Measurements from ENCODE around the gene RGS8.

RGS8 gene

GRCh38 chr1:182721525-182721924 lies 37.1 kb upstream of the RGS8 start:
- TF ChIP-seq, protein P1, sequence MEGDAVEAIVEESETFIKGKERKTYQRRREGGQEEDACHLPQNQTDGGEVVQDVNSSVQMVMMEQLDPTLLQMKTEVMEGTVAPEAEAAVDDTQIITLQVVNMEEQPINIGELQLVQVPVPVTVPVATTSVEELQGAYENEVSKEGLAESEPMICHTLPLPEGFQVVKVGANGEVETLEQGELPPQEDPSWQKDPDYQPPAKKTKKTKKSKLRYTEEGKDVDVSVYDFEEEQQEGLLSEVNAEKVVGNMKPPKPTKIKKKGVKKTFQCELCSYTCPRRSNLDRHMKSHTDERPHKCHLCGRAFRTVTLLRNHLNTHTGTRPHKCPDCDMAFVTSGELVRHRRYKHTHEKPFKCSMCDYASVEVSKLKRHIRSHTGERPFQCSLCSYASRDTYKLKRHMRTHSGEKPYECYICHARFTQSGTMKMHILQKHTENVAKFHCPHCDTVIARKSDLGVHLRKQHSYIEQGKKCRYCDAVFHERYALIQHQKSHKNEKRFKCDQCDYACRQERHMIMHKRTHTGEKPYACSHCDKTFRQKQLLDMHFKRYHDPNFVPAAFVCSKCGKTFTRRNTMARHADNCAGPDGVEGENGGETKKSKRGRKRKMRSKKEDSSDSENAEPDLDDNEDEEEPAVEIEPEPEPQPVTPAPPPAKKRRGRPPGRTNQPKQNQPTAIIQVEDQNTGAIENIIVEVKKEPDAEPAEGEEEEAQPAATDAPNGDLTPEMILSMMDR (conservative IDR thresholded peaks at IDR 0.05): no peak
- no peak overlapping the region for H3K27ac ChIP-seq

- TF ChIP-seq, protein P1 (conservative IDR thresholded peaks at IDR 0.05): no peak
- H3K27ac ChIP-seq: no peak overlapping the region
Measured at GRCh38 chr1:182720463-182720862, 36.1 kb upstream of the RGS8 start.

DNA sequence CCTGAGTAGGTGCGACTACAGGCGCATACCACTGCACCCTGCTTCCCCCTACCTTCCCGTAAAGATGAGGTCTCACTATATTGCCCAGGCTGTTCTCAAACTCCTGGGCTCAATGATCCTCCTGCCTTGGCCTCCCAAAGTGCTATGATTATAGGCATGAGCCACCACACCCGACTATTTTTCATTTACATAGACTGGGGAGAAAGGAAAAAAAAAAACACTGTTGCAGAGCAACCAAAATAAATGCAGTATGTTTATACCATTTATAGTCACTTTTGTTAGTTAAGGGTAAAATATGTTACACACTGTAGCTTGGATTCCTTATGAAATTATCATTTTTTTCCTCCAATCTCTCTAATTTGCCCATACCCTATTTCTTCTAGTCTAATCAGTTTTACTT lies 35.2 kb upstream of the RGS8 start:
- no peak overlapping the region for H3K27ac ChIP-seq
- TF ChIP-seq, protein P1 (conservative IDR thresholded peaks at IDR 0.05): no peak

DNA sequence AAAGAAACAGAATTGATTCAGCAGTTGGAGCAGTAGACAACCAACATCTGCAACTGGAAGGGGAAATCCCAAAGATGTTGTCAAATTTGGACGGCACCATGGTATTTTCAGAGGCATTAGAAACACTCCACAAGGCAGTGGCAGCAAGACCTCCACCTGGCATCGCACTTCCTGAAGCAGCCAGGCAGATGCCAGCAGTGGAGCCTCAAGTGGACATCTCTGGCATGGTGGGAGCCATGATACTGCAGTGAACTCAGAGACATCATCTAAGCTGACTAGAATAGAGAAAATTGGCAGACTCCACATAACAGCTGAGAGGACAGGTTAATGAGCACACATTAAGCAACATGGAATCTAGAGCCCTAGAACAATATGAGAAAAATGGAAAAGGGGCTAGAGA lies 33.9 kb upstream of the RGS8 start:
- H3K27ac ChIP-seq: no peak overlapping the region
- TF ChIP-seq, protein P1 (conservative IDR thresholded peaks at IDR 0.05): no peak

GRCh38 chr1:182716740-182717720 lies 32.6 kb upstream of the RGS8 start:
- H3K27ac ChIP-seq: no peak overlapping the region

GRCh38 chr1:182715531-182715930 lies 31.1 kb upstream of the RGS8 start:
- H3K27ac ChIP-seq: no peak overlapping the region
- TF ChIP-seq, protein P1 (conservative IDR thresholded peaks at IDR 0.05): no peak

More at GRCh38 chr1:182716740-182717720, 32.6 kb upstream of the RGS8 start:
- TF ChIP-seq, protein P1 (conservative IDR thresholded peaks at IDR 0.05): no peak

DNA sequence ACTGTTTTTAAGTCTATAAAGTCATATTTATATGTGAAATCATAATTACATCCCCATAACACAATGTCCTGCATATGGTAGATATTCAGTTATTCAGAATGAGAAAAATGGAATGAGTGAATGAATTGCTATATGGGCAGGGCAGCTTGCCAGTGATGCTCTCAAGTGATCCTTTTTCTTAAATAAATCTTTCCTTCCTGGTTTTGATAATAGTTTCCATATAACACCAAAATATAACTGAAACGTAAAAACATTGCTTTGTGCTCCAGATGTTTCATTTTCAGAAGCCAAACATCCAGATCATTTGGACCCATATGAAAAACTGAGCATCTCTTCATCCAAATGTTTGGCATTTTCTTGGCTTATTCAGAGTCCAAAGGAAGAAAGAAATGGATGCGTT lies 30.2 kb upstream of the RGS8 start:
- TF ChIP-seq, protein P1 (conservative IDR thresholded peaks at IDR 0.05): no peak
- H3K27ac ChIP-seq: no peak overlapping the region

Data from VCaP (cell line).